HCT116 (cell line): ENCODE measurements around the gene TXNDC15.

Experiments used
- ELF1 ChIP-seq: IDR thresholded peaks from 2 replicates; pipeline ENCODE4 v1.6.1; 2012; ENCODE audit warnings: low read depth, borderline replicate concordance
- EZH2 ChIP-seq: fragments of 200-600 bp; sonication (generic); IDR thresholded peaks from 2 replicates; pipeline ENCODE4 v1.6.1; 2017; ENCODE audit warnings: antibody characterized with exemption, mixed run types
- JUND ChIP-seq: IDR thresholded peaks from 2 replicates; pipeline ENCODE4 v1.6.1; 2012
- POLR2A ChIP-seq: IDR thresholded peaks from 2 replicates; pipeline ENCODE4 v1.7.0; 2011; ENCODE audit warnings: borderline replicate concordance; ENCODE audit not compliant: insufficient read depth, insufficient read length; ENCODE audit errors: extremely low read depth
- POLR2AphosphoS5 ChIP-seq: IDR thresholded peaks from 2 replicates; pipeline ENCODE4 v1.6.1; 2011; ENCODE audit warnings: mild to moderate bottlenecking, low read depth, low read length, moderate library complexity
- RAD21 ChIP-seq: IDR thresholded peaks from 2 replicates; pipeline ENCODE4 v1.6.1; 2012; ENCODE audit warnings: low read depth, mild to moderate bottlenecking
- SP1 ChIP-seq: IDR thresholded peaks from 2 replicates; pipeline ENCODE4 v1.6.1; 2012; ENCODE audit warnings: low read depth
- YY1 ChIP-seq: IDR thresholded peaks from 2 replicates; pipeline ENCODE4 v1.6.1; 2011; ENCODE audit warnings: low read length, low read depth, moderate library complexity, mild to moderate bottlenecking; ENCODE audit not compliant: insufficient replicate concordance; ENCODE audit errors: extremely low read depth
- ZNF274 ChIP-seq: fragments of 200-500 bp; sonication (Bioruptor generic); IDR thresholded peaks from 2 replicates; pipeline ENCODE4 v1.6.1; 2014; ENCODE audit warnings: mild to moderate bottlenecking, low read depth, low read length, inconsistent platforms
- TF ChIP-seq, protein P1 (sequence below), 3 experiments: fragments of 200-600 bp in 1 of 3; sonication (generic) in 1 of 3; IDR thresholded peaks in 2 of 3; conservative IDR thresholded peaks in 1 of 3; 2 replicates each; pipeline ENCODE4 v1.5.1; 2012 to 2017; ENCODE audit warnings: low read depth in 2 of 3, low read length in 2 of 3, antibody characterized with exemption in 1 of 3, borderline replicate concordance in 1 of 3, control low read depth in 1 of 3, mild to moderate bottlenecking in 1 of 3, mixed read lengths in 1 of 3, mixed run types in 1 of 3, moderate library complexity in 1 of 3; ENCODE audit not compliant: insufficient read depth in 1 of 3

DNA sequence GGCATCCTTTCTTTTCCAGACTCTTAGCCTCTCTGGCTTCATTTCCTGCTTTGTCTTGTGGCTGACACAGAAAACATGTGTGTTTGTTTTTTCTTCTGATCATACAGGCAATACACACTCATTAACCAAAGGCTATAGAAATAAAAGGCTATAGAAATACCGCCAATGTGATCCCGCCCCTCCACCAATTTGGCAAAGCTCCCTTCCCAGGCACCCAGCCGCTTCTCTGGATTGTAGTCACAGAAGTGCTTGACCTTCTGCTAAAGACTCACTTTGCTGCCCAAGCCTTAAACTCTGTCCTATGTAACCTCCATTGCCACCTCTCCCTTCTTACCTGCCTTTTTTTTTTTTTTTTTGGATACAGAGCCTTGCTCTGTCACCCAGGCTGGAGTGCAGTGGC, 5.3 kb downstream of the TXNDC15 start:
- no peak for TF ChIP-seq YY1
- no peak for TF ChIP-seq ZNF274
- TF ChIP-seq, protein P1, sequence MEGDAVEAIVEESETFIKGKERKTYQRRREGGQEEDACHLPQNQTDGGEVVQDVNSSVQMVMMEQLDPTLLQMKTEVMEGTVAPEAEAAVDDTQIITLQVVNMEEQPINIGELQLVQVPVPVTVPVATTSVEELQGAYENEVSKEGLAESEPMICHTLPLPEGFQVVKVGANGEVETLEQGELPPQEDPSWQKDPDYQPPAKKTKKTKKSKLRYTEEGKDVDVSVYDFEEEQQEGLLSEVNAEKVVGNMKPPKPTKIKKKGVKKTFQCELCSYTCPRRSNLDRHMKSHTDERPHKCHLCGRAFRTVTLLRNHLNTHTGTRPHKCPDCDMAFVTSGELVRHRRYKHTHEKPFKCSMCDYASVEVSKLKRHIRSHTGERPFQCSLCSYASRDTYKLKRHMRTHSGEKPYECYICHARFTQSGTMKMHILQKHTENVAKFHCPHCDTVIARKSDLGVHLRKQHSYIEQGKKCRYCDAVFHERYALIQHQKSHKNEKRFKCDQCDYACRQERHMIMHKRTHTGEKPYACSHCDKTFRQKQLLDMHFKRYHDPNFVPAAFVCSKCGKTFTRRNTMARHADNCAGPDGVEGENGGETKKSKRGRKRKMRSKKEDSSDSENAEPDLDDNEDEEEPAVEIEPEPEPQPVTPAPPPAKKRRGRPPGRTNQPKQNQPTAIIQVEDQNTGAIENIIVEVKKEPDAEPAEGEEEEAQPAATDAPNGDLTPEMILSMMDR (IDR thresholded peaks at IDR 0.05 in 2 of 3, conservative IDR thresholded peaks at IDR 0.05 in 1 of 3; ENCODE audit: borderline replicate concordance in 1 of 3, insufficient read depth in 1 of 3, low read depth in 2 of 3, low read length in 2 of 3) = no peak
- TF ChIP-seq POLR2A = no peak
- no peak for TF ChIP-seq JUND
- TF ChIP-seq EZH2 = no peak
- TF ChIP-seq POLR2AphosphoS5 = no peak
- TF ChIP-seq SP1 = no peak
- TF ChIP-seq ELF1 = no peak
- TF ChIP-seq RAD21 = no peak
